ENCODE results near the gene JARID2. TPM values are rescaled to one million over a fixed set of nuclear protein-coding genes. Genes with fewer than 3 reads are reported as not detected.
A peak's percentile ranks its signal among the peaks of the same experiment; 100 is the strongest.

Gene JARID2
- total RNA-seq, 1 donor from 2014 or later: 24.2 TPM

- Mint-ChIP-seq H3K27ac (ENCODE audit: unreplicated experiment) (peak overlapping the region; percentile 9), H3K4me3 (ENCODE audit: unreplicated experiment) (no peak overlapping the region), H3K36me3 (ENCODE audit: low read depth, unreplicated experiment) (peaks cover 37% of the 10 kb centered on the region), H3K4me1 (ENCODE audit: low read depth, unreplicated experiment) (peaks cover 9% of the 10 kb centered on the region), H3K9me3 (ENCODE audit: unreplicated experiment) (no peaks in the 10 kb centered on the region), H3K27me3 (ENCODE audit: low read depth, unreplicated experiment) (no peaks in the 10 kb centered on the region)
- Histone ChIP-seq H3K36me3 (ENCODE audit: insufficient read depth, low read length) (peaks cover 2% of the 10 kb centered on the region), H3K4me1 (ENCODE audit: insufficient read depth, low read length) (no peaks in the 10 kb centered on the region), H3K27me3 (ENCODE audit: insufficient read depth, low read length) (no peaks in the 10 kb centered on the region), H3K9me3 (ENCODE audit: insufficient read depth, low read depth, low read length) (no peaks in the 10 kb centered on the region), H4K20me1 (ENCODE audit: insufficient read depth, low read length) (peaks cover 58% of the 10 kb centered on the region), H3K79me2 (ENCODE audit: insufficient read depth, low read length) (peaks cover 2% of the 10 kb centered on the region), H2AFZ (ENCODE audit: low read depth, low read length) (no peak overlapping the region), H3K4me3 (ENCODE audit: insufficient read depth, low read depth, low read length) (no peak overlapping the region), H3K9ac (ENCODE audit: low read length) (no peak overlapping the region), H3K27ac (ENCODE audit: low read depth, low read length) (no peak overlapping the region), H3K4me2 (ENCODE audit: low read length) (no peak overlapping the region)
- FAIRE-seq (no peak), DNase-seq (ENCODE audit: low read depth) (no peak)
- TF ChIP-seq CTCF (IDR thresholded peaks at IDR 0.05; ENCODE audit: insufficient read depth, low read depth, low read length) (no peak), EZH2 (IDR thresholded peaks at IDR 0.05; ENCODE audit: insufficient read depth, low read length) (no peak)
These were observed 268.2 kb downstream of the JARID2 start for GRCh38 chr6:15513801-15514711.

- H3K79me2 ChIP-seq (ENCODE audit: insufficient read depth, low read length): no peaks in the 10 kb centered on the region
- peaks cover 8% of the 10 kb centered on the region for H3K4me1 Mint-ChIP-seq (ENCODE audit: low read depth, unreplicated experiment)
- no peak overlapping the region for H3K4me2 ChIP-seq (ENCODE audit: low read length)
- H3K4me1 ChIP-seq (ENCODE audit: insufficient read depth, low read length): no peaks in the 10 kb centered on the region
- DNase-seq (ENCODE audit: low read depth) (no peak), FAIRE-seq (no peak)
- H3K36me3 ChIP-seq (ENCODE audit: insufficient read depth, low read length): peaks cover 2% of the 10 kb centered on the region
- H3K27ac Mint-ChIP-seq (ENCODE audit: unreplicated experiment): no peak overlapping the region
- H3K9me3 Mint-ChIP-seq (ENCODE audit: unreplicated experiment): no peaks in the 10 kb centered on the region
- no peak overlapping the region for H2AFZ ChIP-seq (ENCODE audit: low read depth, low read length)
- no peak overlapping the region for H3K9ac ChIP-seq (ENCODE audit: low read length)
- H3K27me3 ChIP-seq (ENCODE audit: insufficient read depth, low read length): no peaks in the 10 kb centered on the region
- no peak overlapping the region for H3K27ac ChIP-seq (ENCODE audit: low read depth, low read length)
- H3K4me3 Mint-ChIP-seq (ENCODE audit: unreplicated experiment): no peak overlapping the region
- peaks cover 52% of the 10 kb centered on the region for H4K20me1 ChIP-seq (ENCODE audit: insufficient read depth, low read length)
- no peaks in the 10 kb centered on the region for H3K27me3 Mint-ChIP-seq (ENCODE audit: low read depth, unreplicated experiment)
- H3K9me3 ChIP-seq (ENCODE audit: insufficient read depth, low read depth, low read length): no peaks in the 10 kb centered on the region
- TF ChIP-seq CTCF (IDR thresholded peaks at IDR 0.05; ENCODE audit: insufficient read depth, low read depth, low read length) (no peak), EZH2 (IDR thresholded peaks at IDR 0.05; ENCODE audit: insufficient read depth, low read length) (no peak)
- peaks cover 37% of the 10 kb centered on the region for H3K36me3 Mint-ChIP-seq (ENCODE audit: low read depth, unreplicated experiment)
- H3K4me3 ChIP-seq (ENCODE audit: insufficient read depth, low read depth, low read length): no peak overlapping the region
These were observed 269.4 kb downstream of the JARID2 start for GRCh38 chr6:15515226-15515625.
